Stimulated activated CD4-positive, alpha-beta T cell treated with anti-CD3 and anti-CD28 coated beads, Interleukin-2, amount 100 ng/mL, for 48 hours (primary cell): Measurements from ENCODE around the gene PLCH1.

ENCODE experiments used
- DNase-seq, 2 donors: peaks; one replicate each; pipeline ENCODE4 v3.0.0-alpha.2; 2020

PLCH1 gene

GRCh38 chr3:155603302-155603701, 141.6 kb downstream of the PLCH1 start:
- no peak for DNase-seq

- DNase-seq: no peak
These were observed 142.6 kb downstream of the PLCH1 start for GRCh38 chr3:155602307-155602706.

GRCh38 chr3:155598671-155599070, 146.2 kb downstream of the PLCH1 start:
- DNase-seq: no peak

GRCh38 chr3:155596615-155597014, 148.3 kb downstream of the PLCH1 start:
- no peak for DNase-seq

DNA sequence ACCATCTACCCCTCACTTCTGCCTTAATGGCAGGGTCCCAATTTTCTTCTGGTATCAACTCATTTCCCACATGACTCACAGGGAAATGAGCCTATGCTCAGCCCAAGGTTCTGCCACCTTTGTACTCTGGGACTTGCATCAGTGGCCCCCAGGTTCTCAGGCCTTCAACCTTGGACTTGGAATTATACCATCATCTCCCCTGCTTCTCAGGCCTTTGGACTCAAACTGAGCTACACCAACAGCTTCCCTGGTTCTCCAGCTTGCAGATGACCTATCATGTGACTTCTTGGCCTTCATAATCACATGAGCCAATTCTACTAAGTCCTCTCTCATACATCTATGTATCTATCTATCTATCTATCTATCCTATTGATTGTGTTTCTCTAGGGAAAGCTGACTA, 149.5 kb downstream of the PLCH1 start:
- no peak for DNase-seq

- DNase-seq: no peak
These were observed 150.2 kb downstream of the PLCH1 start for GRCh38 chr3:155594526-155595187.

DNA sequence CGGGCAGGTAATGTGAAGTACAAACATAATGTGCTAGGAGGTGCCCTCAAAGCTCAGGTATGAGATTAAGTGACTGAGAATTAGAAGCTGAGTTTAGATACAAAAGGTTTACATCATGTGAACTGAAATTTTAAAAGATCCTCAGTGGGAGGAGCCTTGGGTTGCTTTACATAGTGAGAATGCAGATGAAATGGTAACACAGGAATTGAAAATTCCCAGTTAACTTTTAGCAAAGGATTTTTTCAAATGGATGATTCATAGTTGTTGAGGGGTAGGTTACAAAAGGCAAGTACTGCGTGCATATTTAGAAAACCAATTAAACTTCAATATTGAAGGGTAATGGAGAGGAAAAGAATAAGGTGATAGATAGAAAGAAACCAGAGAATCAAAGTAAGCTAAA, 157.3 kb downstream of the PLCH1 start:
- no peak for DNase-seq

GRCh38 chr3:155585384-155585783, 159.5 kb downstream of the PLCH1 start:
- no peak for DNase-seq

DNA sequence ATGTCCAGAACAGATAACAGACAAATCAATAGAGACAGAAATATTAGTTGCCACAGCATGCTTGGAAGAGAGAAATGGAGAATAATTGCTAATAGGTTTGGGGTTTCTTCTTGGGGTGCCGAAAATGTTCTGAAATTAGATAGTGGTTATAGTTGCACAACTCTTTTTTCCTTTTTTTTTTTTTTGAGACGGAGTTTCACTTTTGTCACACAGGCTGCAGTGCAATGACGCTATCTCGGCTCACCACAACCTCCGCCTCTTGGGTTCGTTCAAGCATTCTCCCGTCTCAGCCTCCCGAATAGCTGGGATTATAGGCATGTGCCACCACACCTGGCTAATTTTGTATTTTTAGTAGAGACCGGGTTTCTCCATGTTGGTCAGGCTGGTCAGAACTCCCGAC, 163.3 kb downstream of the PLCH1 start:
- no peak for DNase-seq

GRCh38 chr3:155572085-155572484, 172.8 kb downstream of the PLCH1 start:
- DNase-seq: no peak

- no peak for DNase-seq
These were observed 176.6 kb downstream of the PLCH1 start for GRCh38 chr3:155568295-155568694.

- DNase-seq: no peak
These were observed 184.3 kb downstream of the PLCH1 start for GRCh38 chr3:155560594-155560993.

DNA sequence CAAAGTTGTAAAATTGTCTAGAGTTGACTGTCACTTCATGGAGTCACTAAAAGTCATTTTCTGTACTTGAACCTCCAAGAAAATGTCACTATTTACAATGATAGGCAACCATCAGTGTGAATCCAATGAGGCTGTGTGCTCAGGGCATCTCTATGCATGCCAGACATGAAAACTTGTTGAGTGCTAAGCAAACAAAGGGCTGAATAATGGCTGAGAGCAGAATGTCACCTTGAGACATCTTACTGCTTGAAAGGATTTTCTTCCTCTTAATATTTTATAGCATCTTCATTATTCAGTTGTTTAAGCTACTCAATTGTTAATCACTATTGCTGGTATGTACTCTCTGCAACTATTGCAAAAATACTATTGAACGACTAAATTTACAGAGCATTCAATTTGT, 184.7 kb downstream of the PLCH1 start:
- no peak for DNase-seq

DNA sequence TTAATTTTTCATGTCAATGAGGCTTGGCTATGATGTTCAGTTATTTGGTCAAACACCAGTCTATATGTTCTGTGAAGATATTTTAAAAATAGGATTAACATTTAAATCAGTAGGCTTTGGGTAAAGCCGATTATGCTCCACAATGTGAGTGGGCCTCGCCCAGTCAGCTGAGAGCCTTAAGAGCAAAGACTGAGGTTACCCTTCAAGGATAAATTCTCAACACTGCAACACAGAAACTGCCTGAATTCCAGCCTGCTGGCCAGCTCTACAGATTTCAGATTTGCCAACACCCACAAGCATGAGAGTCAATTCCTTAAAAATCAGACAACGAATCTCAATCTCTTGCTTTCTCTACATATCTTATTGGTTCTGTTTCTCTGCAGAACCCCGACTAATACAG, 188.3 kb downstream of the PLCH1 start:
- DNase-seq: no peak

DNA sequence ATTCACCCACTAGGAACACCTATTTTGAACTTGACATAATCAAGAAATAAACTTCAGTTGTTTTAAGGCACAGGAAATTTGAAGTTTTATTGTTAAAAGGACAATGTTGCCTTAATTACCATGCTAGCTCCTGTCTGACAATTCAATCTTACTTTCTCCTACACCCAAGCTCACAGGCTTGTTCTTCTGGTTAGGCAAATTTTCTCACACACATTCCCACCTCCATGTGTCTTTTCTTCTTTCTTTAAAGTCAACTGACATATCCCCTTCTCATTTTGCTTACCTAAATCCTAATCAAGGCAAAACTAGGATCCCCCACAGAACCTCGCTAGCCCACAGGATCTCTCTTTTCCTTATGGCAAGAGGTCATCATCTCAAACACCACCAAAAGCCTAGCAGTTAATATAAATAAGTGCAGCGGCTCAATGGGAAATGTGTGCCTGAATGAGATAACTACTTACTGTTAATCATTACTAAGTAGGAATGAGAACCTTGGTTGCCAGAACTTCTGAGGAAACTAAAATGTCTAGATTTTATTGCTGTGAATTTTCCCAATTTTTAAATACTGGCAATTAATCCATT, 189.3 kb downstream of the PLCH1 start:
- DNase-seq: no peak

- no peak for DNase-seq
These were observed 190.0 kb downstream of the PLCH1 start for GRCh38 chr3:155554777-155555451.

DNA sequence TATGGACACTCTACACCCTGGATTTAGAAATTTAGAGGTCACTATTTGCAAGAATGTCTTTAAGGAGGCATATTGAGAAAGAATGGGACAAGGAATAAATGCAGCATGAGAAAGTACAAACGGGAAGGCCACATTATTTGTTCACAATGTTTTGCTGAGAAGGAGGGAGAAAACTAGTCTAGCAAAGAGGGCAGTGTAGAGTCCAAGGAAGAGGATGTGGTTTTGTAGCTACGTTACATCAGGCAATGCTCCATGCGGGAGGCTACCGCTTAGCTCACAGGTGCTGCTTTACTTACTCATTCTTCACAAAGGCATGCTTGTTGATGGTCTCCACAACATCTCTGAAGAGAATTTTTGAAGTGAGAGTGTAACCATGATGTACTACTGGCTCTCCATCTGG, 191.1 kb downstream of the PLCH1 start:
- DNase-seq: no peak

DNA sequence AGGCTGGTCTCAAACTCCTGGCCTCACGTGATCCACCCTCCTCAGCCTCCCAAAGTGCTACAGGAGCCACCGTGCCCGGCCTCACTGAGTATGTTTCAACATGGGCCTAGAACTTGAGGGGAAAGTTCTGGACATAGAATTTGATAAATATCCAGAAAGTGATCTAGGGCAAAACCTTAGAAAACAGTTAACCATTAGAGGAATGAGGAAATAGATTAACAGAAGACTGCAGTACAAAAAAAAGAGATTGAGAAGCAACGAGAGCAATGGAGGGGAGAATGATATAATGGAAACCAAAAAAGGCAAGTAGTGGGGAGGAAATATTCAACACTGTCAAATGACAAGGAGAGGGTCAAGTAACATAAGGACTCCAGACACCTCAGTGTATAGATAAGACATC, 191.5 kb downstream of the PLCH1 start:
- no peak for DNase-seq

GRCh38 chr3:155550391-155550790, 194.5 kb downstream of the PLCH1 start:
- DNase-seq: no peak

- no peak for DNase-seq
These were observed 195.8 kb downstream of the PLCH1 start for GRCh38 chr3:155549087-155549486.

GRCh38 chr3:155548195-155548594, 196.7 kb downstream of the PLCH1 start:
- no peak for DNase-seq

- no peak for DNase-seq
These were observed 209.8 kb downstream of the PLCH1 start for GRCh38 chr3:155535098-155535497.

DNA sequence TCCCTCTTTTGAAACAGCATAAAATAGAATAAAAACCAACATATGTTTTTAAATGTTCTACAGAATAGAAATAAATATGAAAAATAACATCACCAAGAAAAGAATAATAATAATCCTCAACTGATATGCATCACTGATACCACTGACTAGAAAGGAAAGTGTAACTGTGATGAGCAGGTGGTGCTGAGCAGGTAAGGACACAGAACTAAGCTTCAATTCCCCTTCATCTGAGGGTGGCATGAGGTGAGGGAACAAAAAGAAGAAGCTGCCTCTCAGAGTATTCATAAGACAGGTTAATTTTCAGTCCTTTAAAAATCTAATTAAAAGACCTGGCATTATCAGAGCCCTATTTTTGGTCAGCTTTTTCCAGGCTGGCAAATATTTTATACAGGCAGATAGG, 216.3 kb downstream of the PLCH1 start:
- no peak for DNase-seq

DNA sequence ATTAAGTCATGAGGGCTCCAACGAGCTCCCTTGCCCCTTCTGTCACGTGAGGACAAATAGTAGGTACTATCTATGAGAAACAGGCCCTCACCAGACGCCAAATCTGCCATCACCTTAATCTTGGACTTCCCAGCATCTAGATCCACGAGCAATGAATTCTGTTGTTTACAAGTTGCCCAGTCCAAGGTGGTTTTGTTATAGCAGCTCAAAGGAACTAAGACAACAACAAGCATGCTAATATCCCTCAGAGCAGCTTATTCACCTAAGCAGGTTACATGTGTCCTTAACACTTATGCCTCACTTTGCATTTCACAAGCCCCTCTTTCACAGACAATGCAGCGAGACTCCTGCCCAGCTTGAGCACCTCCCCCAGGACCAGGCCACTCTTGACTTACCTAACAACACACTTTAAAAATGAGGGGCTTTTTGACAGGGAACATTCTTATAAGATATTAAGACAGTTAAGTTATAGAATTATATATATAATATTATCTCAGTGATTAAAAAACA, 219.5 kb downstream of the PLCH1 start:
- no peak for DNase-seq
